ENCODE data around the gene SPTBN1.

DNA sequence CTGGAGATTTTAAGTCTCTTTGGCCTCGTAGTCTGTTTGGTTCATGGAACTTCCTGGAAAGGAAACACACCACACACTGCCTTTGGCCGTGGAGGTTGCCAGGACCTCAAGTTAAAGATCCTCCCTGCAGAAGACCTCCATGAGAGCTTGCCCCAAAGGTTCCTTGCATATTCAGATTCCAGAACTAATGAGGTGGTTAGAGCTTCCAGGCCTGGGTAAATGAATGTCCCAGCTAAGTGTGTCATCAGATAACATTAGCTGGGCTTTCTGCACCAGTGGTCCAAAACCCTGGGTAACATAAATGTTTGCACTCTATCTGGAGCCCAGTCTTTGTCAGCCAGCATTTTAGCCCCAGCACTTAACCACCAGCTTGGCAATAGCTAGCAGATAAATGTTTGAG lies 145.2 kb downstream of the SPTBN1 start:
- TF ChIP-seq, protein P1, sequence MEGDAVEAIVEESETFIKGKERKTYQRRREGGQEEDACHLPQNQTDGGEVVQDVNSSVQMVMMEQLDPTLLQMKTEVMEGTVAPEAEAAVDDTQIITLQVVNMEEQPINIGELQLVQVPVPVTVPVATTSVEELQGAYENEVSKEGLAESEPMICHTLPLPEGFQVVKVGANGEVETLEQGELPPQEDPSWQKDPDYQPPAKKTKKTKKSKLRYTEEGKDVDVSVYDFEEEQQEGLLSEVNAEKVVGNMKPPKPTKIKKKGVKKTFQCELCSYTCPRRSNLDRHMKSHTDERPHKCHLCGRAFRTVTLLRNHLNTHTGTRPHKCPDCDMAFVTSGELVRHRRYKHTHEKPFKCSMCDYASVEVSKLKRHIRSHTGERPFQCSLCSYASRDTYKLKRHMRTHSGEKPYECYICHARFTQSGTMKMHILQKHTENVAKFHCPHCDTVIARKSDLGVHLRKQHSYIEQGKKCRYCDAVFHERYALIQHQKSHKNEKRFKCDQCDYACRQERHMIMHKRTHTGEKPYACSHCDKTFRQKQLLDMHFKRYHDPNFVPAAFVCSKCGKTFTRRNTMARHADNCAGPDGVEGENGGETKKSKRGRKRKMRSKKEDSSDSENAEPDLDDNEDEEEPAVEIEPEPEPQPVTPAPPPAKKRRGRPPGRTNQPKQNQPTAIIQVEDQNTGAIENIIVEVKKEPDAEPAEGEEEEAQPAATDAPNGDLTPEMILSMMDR (IDR thresholded peaks at IDR 0.05) = no peak
- TF ChIP-seq POLR2A (IDR thresholded peaks at IDR 0.05) = no peak

Data from uterus (tissue), 2 donors.